ENCODE results near the gene PRR13.
"Not testable (repeated sequence)": the region's sequence is repeated elsewhere in the genome, so short reads cannot be mapped to it uniquely, and the experiment has no call there.

PRR13 gene

GRCh38 chr12:53418221-53418620, 23.3 kb upstream of the PRR13 start:
- H3K4me1 ChIP-seq (ENCODE audit: control insufficient read depth in 5 of 5, insufficient read depth in 5 of 5, low read length in 5 of 5) = peaks cover 0 to 23% (median 13%) of the 10 kb centered on the region in 5 donors
- no peaks in the 10 kb centered on the region for H3K27me3 ChIP-seq (ENCODE audit: control insufficient read depth in 5 of 5, insufficient read depth in 4 of 5, low read length in 5 of 5)

DNA sequence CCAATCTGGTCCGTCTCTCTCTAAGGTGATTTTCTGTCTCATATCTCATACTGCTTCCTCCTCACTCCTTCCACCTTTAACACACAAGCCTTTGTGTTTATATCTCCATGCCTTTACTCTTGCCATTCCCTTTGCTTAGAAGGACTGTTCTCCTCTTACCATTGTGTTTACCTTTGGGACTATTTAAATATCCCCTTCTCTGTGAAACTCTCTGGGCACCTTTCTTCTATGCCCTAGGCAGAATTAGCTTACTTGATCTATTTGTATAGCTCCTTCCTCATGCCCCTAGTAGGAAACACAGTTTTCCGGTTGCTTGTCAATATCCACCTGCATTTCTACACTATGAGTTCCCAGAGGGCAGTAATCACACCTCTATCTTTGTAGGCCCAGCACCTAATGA, 21.8 kb upstream of the PRR13 start:
- peak overlapping the region in 1 of 5 donors; percentile 11 for H3K9ac ChIP-seq (ENCODE audit: low read length in 5 of 5)
- no peak overlapping the region for H3K27ac ChIP-seq (ENCODE audit: low read depth, low read length)
- H3K4me1 ChIP-seq (ENCODE audit: control insufficient read depth in 5 of 5, insufficient read depth in 5 of 5, low read length in 5 of 5) = peaks cover 0 to 15% (median 8%) of the 10 kb centered on the region in 5 donors
- no peaks in the 10 kb centered on the region for H3K27me3 ChIP-seq (ENCODE audit: control insufficient read depth in 5 of 5, insufficient read depth in 4 of 5, low read length in 5 of 5)
- no peaks in the 10 kb centered on the region for H3K9me3 ChIP-seq (ENCODE audit: control insufficient read depth in 5 of 5, low read length in 5 of 5)
- H3K4me3 ChIP-seq (ENCODE audit: low read depth in 1 of 5, low read length in 5 of 5) = no peak overlapping the region
- H3K36me3 ChIP-seq (ENCODE audit: control insufficient read depth in 5 of 5, insufficient read depth in 5 of 5, low read length in 5 of 5) = no peaks in the 10 kb centered on the region

More at GRCh38 chr12:53418221-53418620, 23.3 kb upstream of the PRR13 start:
- Histone ChIP-seq H3K27ac (ENCODE audit: low read depth, low read length) (no peak overlapping the region), H3K9ac (ENCODE audit: low read length in 5 of 5) (no peak overlapping the region), H3K9me3 (ENCODE audit: control insufficient read depth in 5 of 5, low read length in 5 of 5) (no peaks in the 10 kb centered on the region), H3K4me3 (ENCODE audit: low read depth in 1 of 5, low read length in 5 of 5) (no peak overlapping the region), H3K36me3 (ENCODE audit: control insufficient read depth in 5 of 5, insufficient read depth in 5 of 5, low read length in 5 of 5) (peaks cover 2 to 10% (median 4%) of the 10 kb centered on the region in 5 donors)

DNA sequence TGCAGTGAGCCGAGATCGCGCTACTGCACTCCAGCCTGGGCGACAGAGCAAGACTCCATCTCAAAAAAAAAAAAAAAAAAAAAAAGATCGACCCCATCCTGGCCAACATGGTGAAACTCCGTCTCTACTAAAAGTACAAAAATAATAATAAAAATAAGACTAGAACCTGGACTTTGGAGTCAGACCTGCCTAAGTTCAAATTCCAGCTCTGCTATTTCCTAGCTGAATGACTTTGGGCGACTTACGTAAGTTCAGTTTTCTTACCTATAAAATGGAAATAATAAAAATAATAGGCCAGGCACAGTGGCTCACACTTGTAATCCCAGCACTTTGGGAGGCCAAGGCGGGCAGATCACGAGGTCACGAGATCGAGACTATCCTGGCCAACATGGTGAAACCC, 19.3 kb upstream of the PRR13 start:
- H3K36me3 ChIP-seq (ENCODE audit: control insufficient read depth in 5 of 5, insufficient read depth in 5 of 5, low read length in 5 of 5); H3K9ac ChIP-seq (ENCODE audit: low read length in 5 of 5); H3K9me3 ChIP-seq (ENCODE audit: control insufficient read depth in 5 of 5, low read length in 5 of 5); H3K27ac ChIP-seq (ENCODE audit: low read depth, low read length); H3K4me1 ChIP-seq (ENCODE audit: control insufficient read depth in 5 of 5, insufficient read depth in 5 of 5, low read length in 5 of 5); H3K4me3 ChIP-seq (ENCODE audit: low read depth in 1 of 5, low read length in 5 of 5); H3K27me3 ChIP-seq (ENCODE audit: control insufficient read depth in 5 of 5, insufficient read depth in 4 of 5, low read length in 5 of 5): not testable (repeated sequence)

- Histone ChIP-seq H3K9ac (ENCODE audit: low read length in 5 of 5) (peak within 1 kb of the TSS in 1 of 5 donors; percentile 23), H3K9me3 (ENCODE audit: control insufficient read depth in 5 of 5, low read length in 5 of 5) (no peaks in the 10 kb centered on the region), H3K27ac (ENCODE audit: low read depth, low read length) (no peak within 1 kb of the TSS)
Observed at GRCh38 chr12:53423597-53423996, 17.9 kb upstream of the PRR13 start, which contains the start of gene AMHR2. TSS of gene AMHR2 (plus strand) at chr12:53423855. CDS start at chr12:53423935, 80 bp downstream.

GRCh38 chr12:53424626-53425514, 16.7 kb upstream of the PRR13 start:
- H3K27ac ChIP-seq (ENCODE audit: low read depth, low read length) = no peak overlapping the region
- no peaks in the 10 kb centered on the region for H3K9me3 ChIP-seq (ENCODE audit: control insufficient read depth in 5 of 5, low read length in 5 of 5)
- H3K27me3 ChIP-seq (ENCODE audit: control insufficient read depth in 5 of 5, insufficient read depth in 4 of 5, low read length in 5 of 5) = no peaks in the 10 kb centered on the region
- no peaks in the 10 kb centered on the region for H3K36me3 ChIP-seq (ENCODE audit: control insufficient read depth in 5 of 5, insufficient read depth in 5 of 5, low read length in 5 of 5)
- H3K4me1 ChIP-seq (ENCODE audit: control insufficient read depth in 5 of 5, insufficient read depth in 5 of 5, low read length in 5 of 5) = peaks cover 0 to 5% (median 4%) of the 10 kb centered on the region in 5 donors
- H3K4me3 ChIP-seq (ENCODE audit: low read depth in 1 of 5, low read length in 5 of 5) = no peak overlapping the region
- H3K9ac ChIP-seq (ENCODE audit: low read length in 5 of 5) = peak overlapping the region in 1 of 5 donors; percentile 14

More at GRCh38 chr12:53423597-53423996, 17.9 kb upstream of the PRR13 start, which contains the start of gene AMHR2:
- H3K4me1 ChIP-seq (ENCODE audit: control insufficient read depth in 5 of 5, insufficient read depth in 5 of 5, low read length in 5 of 5) = peaks cover 0 to 7% (median 4%) of the 10 kb centered on the region in 5 donors
- H3K27me3 ChIP-seq (ENCODE audit: control insufficient read depth in 5 of 5, insufficient read depth in 4 of 5, low read length in 5 of 5) = no peaks in the 10 kb centered on the region
- no peaks in the 10 kb centered on the region for H3K36me3 ChIP-seq (ENCODE audit: control insufficient read depth in 5 of 5, insufficient read depth in 5 of 5, low read length in 5 of 5)
- no peak within 1 kb of the TSS for H3K4me3 ChIP-seq (ENCODE audit: low read depth in 1 of 5, low read length in 5 of 5)

DNA sequence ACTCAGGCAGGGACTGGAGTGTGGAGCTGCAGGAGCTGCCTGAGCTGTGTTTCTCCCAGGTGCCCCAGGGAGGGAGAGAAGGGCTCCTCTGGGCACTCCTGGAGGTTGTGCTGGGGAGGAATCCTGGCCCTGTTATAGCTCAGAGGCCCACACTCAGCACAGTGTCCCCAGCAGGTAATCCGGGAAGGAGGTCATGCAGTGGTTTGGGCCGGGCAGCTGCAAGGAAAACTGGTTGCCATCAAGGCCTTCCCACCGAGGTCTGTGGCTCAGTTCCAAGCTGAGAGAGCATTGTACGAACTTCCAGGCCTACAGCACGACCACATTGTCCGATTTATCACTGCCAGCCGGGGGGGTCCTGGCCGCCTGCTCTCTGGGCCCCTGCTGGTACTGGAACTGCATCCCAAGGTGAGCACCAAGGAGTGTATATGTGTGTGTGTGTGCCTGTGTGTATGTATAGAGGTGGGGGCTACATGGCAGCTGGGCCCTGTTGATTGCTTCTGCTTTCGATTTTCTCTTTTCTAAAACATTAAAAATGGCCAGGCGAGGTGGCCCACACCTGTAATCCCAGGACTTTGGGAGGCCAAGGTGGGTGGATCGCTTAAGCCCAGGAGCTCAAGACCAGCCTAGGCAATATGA, 15.9 kb upstream of the PRR13 start:
- H3K27ac ChIP-seq (ENCODE audit: low read depth, low read length) = no peak overlapping the region
- H3K9ac ChIP-seq (ENCODE audit: low read length in 5 of 5) = no peak overlapping the region
- no peaks in the 10 kb centered on the region for H3K36me3 ChIP-seq (ENCODE audit: control insufficient read depth in 5 of 5, insufficient read depth in 5 of 5, low read length in 5 of 5)
- no peaks in the 10 kb centered on the region for H3K9me3 ChIP-seq (ENCODE audit: control insufficient read depth in 5 of 5, low read length in 5 of 5)
- H3K4me3 ChIP-seq (ENCODE audit: low read depth in 1 of 5, low read length in 5 of 5) = no peak overlapping the region
- H3K4me1 ChIP-seq (ENCODE audit: control insufficient read depth in 5 of 5, insufficient read depth in 5 of 5, low read length in 5 of 5) = peaks cover 0 to 5% (median 4%) of the 10 kb centered on the region in 5 donors
- no peaks in the 10 kb centered on the region for H3K27me3 ChIP-seq (ENCODE audit: control insufficient read depth in 5 of 5, insufficient read depth in 4 of 5, low read length in 5 of 5)

- no peak overlapping the region for H3K4me3 ChIP-seq (ENCODE audit: low read depth in 1 of 5, low read length in 5 of 5)
- H3K27me3 ChIP-seq (ENCODE audit: control insufficient read depth in 5 of 5, insufficient read depth in 4 of 5, low read length in 5 of 5) = no peaks in the 10 kb centered on the region
- no peaks in the 10 kb centered on the region for H3K9me3 ChIP-seq (ENCODE audit: control insufficient read depth in 5 of 5, low read length in 5 of 5)
- H3K9ac ChIP-seq (ENCODE audit: low read length in 5 of 5) = no peak overlapping the region
- no peaks in the 10 kb centered on the region for H3K4me1 ChIP-seq (ENCODE audit: control insufficient read depth in 5 of 5, insufficient read depth in 5 of 5, low read length in 5 of 5)
- H3K27ac ChIP-seq (ENCODE audit: low read depth, low read length) = no peak overlapping the region
- no peaks in the 10 kb centered on the region for H3K36me3 ChIP-seq (ENCODE audit: control insufficient read depth in 5 of 5, insufficient read depth in 5 of 5, low read length in 5 of 5)
Observed at GRCh38 chr12:53427905-53428594, 13.5 kb upstream of the PRR13 start.

DNA sequence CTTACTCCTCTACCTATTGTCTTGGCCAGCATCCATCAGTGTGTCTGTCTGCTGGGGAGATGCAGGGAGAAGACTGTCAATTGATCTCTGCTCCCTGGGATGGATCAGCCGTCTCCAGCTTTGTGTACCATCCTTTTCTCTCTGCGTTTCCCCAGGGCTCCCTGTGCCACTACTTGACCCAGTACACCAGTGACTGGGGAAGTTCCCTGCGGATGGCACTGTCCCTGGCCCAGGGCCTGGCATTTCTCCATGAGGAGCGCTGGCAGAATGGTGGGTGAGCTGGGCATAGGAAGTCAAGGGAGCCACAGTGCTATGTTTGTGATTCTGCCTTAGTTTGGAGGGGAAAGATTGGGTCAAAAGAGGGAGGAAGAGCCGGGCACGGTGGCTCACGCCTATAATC, 12.8 kb upstream of the PRR13 start:
- Histone ChIP-seq H3K4me1 (ENCODE audit: control insufficient read depth in 5 of 5, insufficient read depth in 5 of 5, low read length in 5 of 5) (no peaks in the 10 kb centered on the region), H3K27me3 (ENCODE audit: control insufficient read depth in 5 of 5, insufficient read depth in 4 of 5, low read length in 5 of 5) (no peaks in the 10 kb centered on the region), H3K9ac (ENCODE audit: low read length in 5 of 5) (no peak overlapping the region), H3K27ac (ENCODE audit: low read depth, low read length) (no peak overlapping the region), H3K9me3 (ENCODE audit: control insufficient read depth in 5 of 5, low read length in 5 of 5) (no peaks in the 10 kb centered on the region), H3K36me3 (ENCODE audit: control insufficient read depth in 5 of 5, insufficient read depth in 5 of 5, low read length in 5 of 5) (no peaks in the 10 kb centered on the region), H3K4me3 (ENCODE audit: low read depth in 1 of 5, low read length in 5 of 5) (no peak overlapping the region)

DNA sequence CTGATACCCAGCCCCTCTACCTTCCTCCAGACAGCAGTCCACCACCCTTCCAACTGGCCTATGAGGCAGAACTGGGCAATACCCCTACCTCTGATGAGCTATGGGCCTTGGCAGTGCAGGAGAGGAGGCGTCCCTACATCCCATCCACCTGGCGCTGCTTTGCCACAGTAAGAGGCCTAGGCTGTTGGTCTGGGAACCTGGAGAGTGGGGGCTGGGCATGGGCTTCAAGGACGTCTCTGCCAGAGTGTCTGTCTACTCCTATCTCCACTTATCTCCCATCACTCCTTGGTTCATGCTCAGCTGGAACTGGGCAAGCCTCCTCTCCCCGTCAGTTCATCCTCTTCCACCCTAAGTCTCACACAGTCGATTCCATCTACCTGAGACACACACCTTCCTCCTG, 11.4 kb upstream of the PRR13 start:
- no peaks in the 10 kb centered on the region for H3K4me1 ChIP-seq (ENCODE audit: control insufficient read depth in 5 of 5, insufficient read depth in 5 of 5, low read length in 5 of 5)
- H3K9me3 ChIP-seq (ENCODE audit: control insufficient read depth in 5 of 5, low read length in 5 of 5) = no peaks in the 10 kb centered on the region
- no peaks in the 10 kb centered on the region for H3K27me3 ChIP-seq (ENCODE audit: control insufficient read depth in 5 of 5, insufficient read depth in 4 of 5, low read length in 5 of 5)
- no peak overlapping the region for H3K4me3 ChIP-seq (ENCODE audit: low read depth in 1 of 5, low read length in 5 of 5)
- H3K9ac ChIP-seq (ENCODE audit: low read length in 5 of 5) = no peak overlapping the region
- H3K36me3 ChIP-seq (ENCODE audit: control insufficient read depth in 5 of 5, insufficient read depth in 5 of 5, low read length in 5 of 5) = no peaks in the 10 kb centered on the region
- no peak overlapping the region for H3K27ac ChIP-seq (ENCODE audit: low read depth, low read length)

GRCh38 chr12:53431187-53431586, 10.3 kb upstream of the PRR13 start:
- no peak overlapping the region for H3K4me3 ChIP-seq (ENCODE audit: low read depth in 1 of 5, low read length in 5 of 5)
- no peak overlapping the region for H3K27ac ChIP-seq (ENCODE audit: low read depth, low read length)
- no peaks in the 10 kb centered on the region for H3K9me3 ChIP-seq (ENCODE audit: control insufficient read depth in 5 of 5, low read length in 5 of 5)
- no peaks in the 10 kb centered on the region for H3K27me3 ChIP-seq (ENCODE audit: control insufficient read depth in 5 of 5, insufficient read depth in 4 of 5, low read length in 5 of 5)
- H3K9ac ChIP-seq (ENCODE audit: low read length in 5 of 5) = no peak overlapping the region
- no peaks in the 10 kb centered on the region for H3K4me1 ChIP-seq (ENCODE audit: control insufficient read depth in 5 of 5, insufficient read depth in 5 of 5, low read length in 5 of 5)
- no peaks in the 10 kb centered on the region for H3K36me3 ChIP-seq (ENCODE audit: control insufficient read depth in 5 of 5, insufficient read depth in 5 of 5, low read length in 5 of 5)
